Calu3 (cell line): Measurements from ENCODE around the gene NCAPG2. TPM values are rescaled to one million over a fixed set of nuclear protein-coding genes. Genes with fewer than 3 reads are reported as not detected.

ENCODE experiments used
- BruUV-seq: library from RNA; stranded (reverse); fragments of 400-500 nt; replicated peaks from 2 replicates; lab custom pipeline; 2021; lab: Mats Ljungman, UMichigan
- CTCF ChIA-PET: fragments of 300-600 bp; sonication (Branson Sonifier 250); formaldehyde crosslinking; loops from one replicate; lab custom pipeline; 2022; ENCODE audit warnings: antibody characterized with exemption; lab: Charles Lee
- DNase-seq: peaks from one replicate; pipeline ENCODE4 v3.0.0; 2022
- H3K27ac Mint-ChIP-seq: one replicate; pipeline ENCODE4 v1.8.0; 2022; ENCODE audit warnings: mixed read lengths; ENCODE audit not compliant: unreplicated experiment
- H3K27me3 Mint-ChIP-seq: one replicate; pipeline ENCODE4 v1.8.0; 2022; ENCODE audit warnings: mixed read lengths; ENCODE audit not compliant: unreplicated experiment
- H3K36me3 Mint-ChIP-seq: one replicate; pipeline ENCODE4 v1.8.0; 2022; ENCODE audit warnings: mild to moderate bottlenecking, moderate library complexity, mixed read lengths; ENCODE audit not compliant: insufficient read depth, unreplicated experiment
- H3K4me1 Mint-ChIP-seq: one replicate; pipeline ENCODE4 v1.8.0; 2022; ENCODE audit warnings: mild to moderate bottlenecking, low read depth, mixed read lengths; ENCODE audit not compliant: unreplicated experiment
- H3K4me3 Mint-ChIP-seq: one replicate; pipeline ENCODE4 v1.8.0; 2022; ENCODE audit warnings: mild to moderate bottlenecking, low read depth, moderate library complexity, mixed read lengths; ENCODE audit not compliant: unreplicated experiment
- H3K9me3 Mint-ChIP-seq: one replicate; pipeline ENCODE4 v1.8.0; 2022; ENCODE audit warnings: low read depth, mixed read lengths; ENCODE audit not compliant: unreplicated experiment
- CTCF ChIP-seq: fragments of 200-600 bp; IDR thresholded peaks from one replicate; pipeline ENCODE4 v1.8.0; 2022; ENCODE audit warnings: antibody characterized with exemption; ENCODE audit not compliant: unreplicated experiment
- intact Hi-C: fragments of 100-400 bp; cut with micrococcal nuclease; formaldehyde crosslinking; loops from one replicate; pipeline ENCODE4 v1.10.0; 2022; ENCODE audit not compliant: unreplicated experiment
- total RNA-seq: library from RNA; stranded (reverse); gene quantifications from 2 replicates; pipeline ENCODE4 v1.2.3, GENCODE V29; 2022

NCAPG2 gene
- total RNA-seq, 1 experiment from 2014 or later = 81.7 TPM

- Mint-ChIP-seq H3K27ac (no peak overlapping the region), H3K4me3 (no peak overlapping the region), H3K4me1 (no peaks in the 10 kb centered on the region), H3K27me3 (no peaks in the 10 kb centered on the region), H3K9me3 (no peaks in the 10 kb centered on the region), H3K36me3 (peaks cover 47% of the 10 kb centered on the region)
- intact Hi-C loops = no loop called here
- TF ChIP-seq CTCF = no peak
- no TSS peak for BruUV-seq
- no peak for DNase-seq
- CTCF ChIA-PET = no interaction called here
These were observed 34.2 kb upstream of the NCAPG2 start for GRCh38 chr7:158738841-158739240.

GRCh38 chr7:158737064-158737695, 32.6 kb upstream of the NCAPG2 start:
- H3K27ac Mint-ChIP-seq = no peak overlapping the region

GRCh38 chr7:158735935-158736334, 31.3 kb upstream of the NCAPG2 start:
- H3K27ac Mint-ChIP-seq = no peak overlapping the region
- no peaks in the 10 kb centered on the region for H3K27me3 Mint-ChIP-seq
- intact Hi-C loops = no loop called here
- no peak overlapping the region for H3K4me3 Mint-ChIP-seq
- TF ChIP-seq CTCF = no peak
- peaks cover 32% of the 10 kb centered on the region for H3K36me3 Mint-ChIP-seq
- BruUV-seq = no TSS peak
- DNase-seq = no peak
- H3K9me3 Mint-ChIP-seq = no peaks in the 10 kb centered on the region
- no peaks in the 10 kb centered on the region for H3K4me1 Mint-ChIP-seq
- CTCF ChIA-PET = no interaction called here

More at GRCh38 chr7:158737064-158737695, 32.6 kb upstream of the NCAPG2 start:
- CTCF ChIA-PET = no interaction called here
- no peak for DNase-seq
- H3K9me3 Mint-ChIP-seq = no peaks in the 10 kb centered on the region
- no peak for TF ChIP-seq CTCF
- intact Hi-C loops = no loop called here
- no peaks in the 10 kb centered on the region for H3K4me1 Mint-ChIP-seq
- no TSS peak for BruUV-seq
- no peak overlapping the region for H3K4me3 Mint-ChIP-seq
- H3K27me3 Mint-ChIP-seq = no peaks in the 10 kb centered on the region
- peaks cover 34% of the 10 kb centered on the region for H3K36me3 Mint-ChIP-seq

GRCh38 chr7:158734861-158735260, 30.3 kb upstream of the NCAPG2 start:
- H3K4me3 Mint-ChIP-seq = no peak overlapping the region
- no peak for TF ChIP-seq CTCF
- no peaks in the 10 kb centered on the region for H3K4me1 Mint-ChIP-seq
- H3K36me3 Mint-ChIP-seq = peaks cover 24% of the 10 kb centered on the region
- CTCF ChIA-PET = no interaction called here
- no peaks in the 10 kb centered on the region for H3K27me3 Mint-ChIP-seq
- H3K27ac Mint-ChIP-seq = no peak overlapping the region
- no TSS peak for BruUV-seq
- intact Hi-C loops = no loop called here
- DNase-seq = no peak
- no peaks in the 10 kb centered on the region for H3K9me3 Mint-ChIP-seq
